Measurements from ENCODE around the gene KIAA0232.

DNA sequence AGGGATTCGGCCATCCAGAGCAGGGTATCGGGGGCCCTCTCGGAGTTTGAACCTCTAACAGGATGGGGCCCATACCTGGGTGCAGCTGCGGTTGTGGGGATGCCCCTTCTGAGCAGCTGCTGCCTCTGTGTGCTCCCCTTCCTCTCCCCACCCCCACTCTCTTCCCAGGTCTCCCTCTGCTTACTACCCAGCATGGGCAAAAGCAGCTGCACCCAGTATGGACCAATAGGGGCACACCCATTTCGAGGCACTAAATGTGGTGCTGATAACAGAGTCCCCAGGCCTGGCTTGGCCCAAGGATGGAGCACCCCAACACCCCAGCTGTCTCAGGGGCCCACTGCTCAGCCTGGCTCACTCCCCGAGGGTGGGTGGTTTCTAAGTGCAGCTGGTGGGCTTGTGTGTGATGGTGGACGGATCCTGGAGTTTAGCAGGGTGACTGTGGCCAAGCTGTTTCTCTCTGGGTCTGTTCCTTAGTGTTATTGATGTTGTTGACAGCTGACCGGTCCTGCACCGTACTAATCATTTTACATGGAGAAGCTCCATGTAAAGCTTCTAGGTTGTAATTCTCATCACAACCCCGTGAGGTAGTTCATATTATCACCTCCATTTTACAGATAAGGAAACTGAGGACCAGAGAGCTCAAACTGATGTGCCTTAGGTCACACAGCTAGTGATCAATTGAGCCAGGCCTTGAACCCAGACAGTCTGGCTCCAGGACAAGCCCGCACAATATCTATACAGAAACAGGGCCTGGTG lies 13.1 kb upstream of the KIAA0232 start:
- no peak for TF ChIP-seq CTCF (conservative IDR thresholded peaks at IDR 0.05; ENCODE audit: low read depth, low read length)
- TF ChIP-seq EZH2phosphoT487 (IDR thresholded peaks at IDR 0.05; ENCODE audit: borderline replicate concordance, low read length) = no peak
